Activated CD8-positive, alpha-beta T cell treated with anti-CD3 and anti-CD28 coated beads for 36 hours (primary cell): ENCODE data around the gene PGLYRP1. TPM values are rescaled to one million over a fixed set of nuclear protein-coding genes. Genes with fewer than 3 reads are reported as not detected.
A peak's percentile ranks its signal among the peaks of the same experiment; 100 is the strongest.

Experiments
- ATAC-seq: fragments of 200-7000 bp; cut with Tn5 transposase; one replicate; pipeline ENCODE4 v1.10.0; 2021; ENCODE audit warnings: mild to moderate bottlenecking, moderate library complexity
- CTCF ChIA-PET: fragments of 350-600 bp; sonication (Branson Sonifier 250); formaldehyde crosslinking; loops from one replicate; lab custom pipeline; 2021; ENCODE audit warnings: antibody characterized with exemption; lab: Charles Lee
- POLR2A ChIA-PET: fragments of 350-600 bp; sonication (Branson Sonifier 250); formaldehyde crosslinking; loops from one replicate; lab custom pipeline; 2021; ENCODE audit warnings: antibody characterized with exemption; lab: Charles Lee
- DNase-seq: peaks from one replicate; pipeline ENCODE4 v3.0.0-alpha.2; 2020
- H3K27ac Mint-ChIP-seq: one replicate; pipeline ENCODE4 v1.8.0; 2021; ENCODE audit warnings: mild to moderate bottlenecking, mixed read lengths
- H3K27me3 Mint-ChIP-seq: one replicate; pipeline ENCODE4 v1.8.0; 2021; ENCODE audit warnings: mixed read lengths
- H3K36me3 Mint-ChIP-seq: one replicate; pipeline ENCODE4 v1.8.0; 2021; ENCODE audit warnings: low read depth, mixed read lengths
- H3K4me1 Mint-ChIP-seq: one replicate; pipeline ENCODE4 v1.8.0; 2021; ENCODE audit warnings: low read depth, mixed read lengths
- H3K4me3 Mint-ChIP-seq: one replicate; pipeline ENCODE4 v1.8.0; 2021; ENCODE audit warnings: mild to moderate bottlenecking, moderate library complexity, mixed read lengths
- H3K9me3 Mint-ChIP-seq: one replicate; pipeline ENCODE4 v1.8.0; 2021; ENCODE audit warnings: mixed read lengths
- intact Hi-C: fragments of 100-400 bp; cut with micrococcal nuclease; formaldehyde crosslinking; loops from one replicate; pipeline ENCODE4 v1.10.0; 2022
- total RNA-seq, 2 experiments: library from RNA; stranded (reverse); gene quantifications; one replicate each; pipeline ENCODE4 v1.2.3, GENCODE V29; 2021
- TF ChIP-seq, protein P1 (sequence below): fragments of 200-600 bp; IDR thresholded peaks from one replicate; pipeline ENCODE4 v1.8.0; 2022; ENCODE audit warnings: antibody characterized with exemption, mild to moderate bottlenecking

The PGLYRP1 gene
- total RNA-seq, 2 experiments from 2014 or later: not detected

DNA sequence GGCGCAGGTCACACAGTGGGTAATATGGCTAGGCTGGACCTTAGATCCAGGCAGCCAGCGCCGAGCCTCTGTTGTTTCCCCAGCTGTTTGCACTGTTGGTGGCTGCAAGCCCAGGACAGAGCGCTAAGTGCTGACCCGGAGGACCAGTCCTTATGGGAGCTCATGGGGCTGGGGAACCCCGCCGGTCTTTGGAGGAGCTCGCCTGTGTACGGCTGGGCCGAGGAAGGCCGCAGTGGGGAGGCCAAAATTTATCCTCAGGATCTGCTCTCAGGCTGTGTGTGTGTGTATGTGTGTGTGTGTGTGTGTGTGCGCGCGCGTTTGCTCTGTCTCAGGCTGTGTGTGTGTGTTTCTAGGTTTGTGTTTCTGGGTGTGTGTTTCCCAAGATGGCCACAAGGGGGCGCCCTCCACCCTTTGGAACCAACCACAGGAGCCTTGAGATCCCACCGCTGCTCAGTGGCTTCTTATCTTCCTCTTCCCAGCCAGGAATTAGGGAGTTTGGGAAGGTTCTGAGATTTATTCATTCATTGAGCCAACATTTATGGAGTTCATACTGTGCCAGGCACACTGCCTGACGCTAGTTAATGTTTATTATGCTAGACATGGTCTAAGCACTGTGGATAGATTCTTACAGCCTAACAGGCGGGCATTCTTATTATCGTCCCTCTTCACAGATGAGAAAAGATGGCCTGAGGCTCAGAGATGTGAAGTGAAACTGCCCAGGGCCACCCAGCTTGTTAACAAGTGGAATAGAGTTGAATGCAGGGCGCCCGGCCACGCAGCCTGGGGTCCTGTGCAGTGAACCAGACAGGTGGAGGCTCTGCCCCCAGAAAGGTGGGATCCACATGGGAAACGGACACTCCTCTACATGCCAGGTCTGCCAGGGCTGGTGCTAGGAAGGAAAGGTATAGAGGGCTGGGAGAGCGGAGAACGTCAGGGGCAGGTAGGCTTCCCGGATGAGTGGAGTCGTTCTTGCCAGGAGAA, 13.0 kb downstream of the PGLYRP1 start:
- Mint-ChIP-seq H3K36me3 (peaks cover 28% of the 10 kb centered on the region), H3K9me3 (no peaks in the 10 kb centered on the region), H3K4me3 (no peak overlapping the region), H3K27ac (no peak overlapping the region), H3K27me3 (peaks cover 6% of the 10 kb centered on the region), H3K4me1 (peaks cover 5% of the 10 kb centered on the region)
- CTCF ChIA-PET: interaction anchor here (0.7 to 2.2 kb wide), 11 partner anchors 8 to 256 kb away, joined by 3 to 12 read pairs (median 4); partner anchors contain the start of genes CCDC61 and FOXA3
- DNase-seq: peak; percentile 82
- POLR2A ChIA-PET: interaction anchor here (0.6 to 2.6 kb wide), 2 partner anchors 14 to 448 kb away, joined by 3 to 7 read pairs; partner anchors contain the start of gene CCDC61
- TF ChIP-seq, protein P1, sequence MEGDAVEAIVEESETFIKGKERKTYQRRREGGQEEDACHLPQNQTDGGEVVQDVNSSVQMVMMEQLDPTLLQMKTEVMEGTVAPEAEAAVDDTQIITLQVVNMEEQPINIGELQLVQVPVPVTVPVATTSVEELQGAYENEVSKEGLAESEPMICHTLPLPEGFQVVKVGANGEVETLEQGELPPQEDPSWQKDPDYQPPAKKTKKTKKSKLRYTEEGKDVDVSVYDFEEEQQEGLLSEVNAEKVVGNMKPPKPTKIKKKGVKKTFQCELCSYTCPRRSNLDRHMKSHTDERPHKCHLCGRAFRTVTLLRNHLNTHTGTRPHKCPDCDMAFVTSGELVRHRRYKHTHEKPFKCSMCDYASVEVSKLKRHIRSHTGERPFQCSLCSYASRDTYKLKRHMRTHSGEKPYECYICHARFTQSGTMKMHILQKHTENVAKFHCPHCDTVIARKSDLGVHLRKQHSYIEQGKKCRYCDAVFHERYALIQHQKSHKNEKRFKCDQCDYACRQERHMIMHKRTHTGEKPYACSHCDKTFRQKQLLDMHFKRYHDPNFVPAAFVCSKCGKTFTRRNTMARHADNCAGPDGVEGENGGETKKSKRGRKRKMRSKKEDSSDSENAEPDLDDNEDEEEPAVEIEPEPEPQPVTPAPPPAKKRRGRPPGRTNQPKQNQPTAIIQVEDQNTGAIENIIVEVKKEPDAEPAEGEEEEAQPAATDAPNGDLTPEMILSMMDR: peak; percentile 80
- intact Hi-C loops: no loop called here
- peak; percentile 94 for ATAC-seq

DNA sequence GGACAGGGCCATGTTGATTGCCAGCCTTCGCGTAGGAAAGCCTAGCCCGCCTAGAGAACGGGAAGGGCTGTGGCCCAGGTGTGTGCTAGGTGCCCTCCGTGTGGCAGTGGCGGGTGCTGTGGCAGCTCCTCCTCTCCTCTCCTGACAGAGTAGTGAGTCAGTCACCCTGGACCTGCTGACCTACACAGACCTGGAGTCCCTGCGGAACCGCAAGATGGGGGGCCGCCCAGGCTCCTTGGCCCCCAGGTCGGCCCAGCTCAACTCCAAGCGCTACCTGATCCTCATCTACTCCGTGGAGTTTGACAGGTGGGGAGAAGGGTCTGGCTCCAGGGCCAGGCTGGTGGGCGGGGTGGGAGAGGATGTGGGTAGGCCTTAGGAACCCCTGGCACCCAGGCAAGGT, 16.4 kb downstream of the PGLYRP1 start:
- DNase-seq (no peak), ATAC-seq (no peak)
- no peak overlapping the region for H3K27ac Mint-ChIP-seq
- POLR2A ChIA-PET: no interaction called here
- no peaks in the 10 kb centered on the region for H3K27me3 Mint-ChIP-seq
- H3K36me3 Mint-ChIP-seq: peaks cover 19% of the 10 kb centered on the region
- H3K4me3 Mint-ChIP-seq: no peak overlapping the region
- intact Hi-C loops: no loop called here
- CTCF ChIA-PET: interaction anchor here (1.2 kb wide), 1 partner anchor 12 kb away, joined by 3 read pairs; the partner anchor contains the start of gene CCDC61
- TF ChIP-seq, protein P1: no peak
- H3K9me3 Mint-ChIP-seq: no peaks in the 10 kb centered on the region
- H3K4me1 Mint-ChIP-seq: no peaks in the 10 kb centered on the region

DNA sequence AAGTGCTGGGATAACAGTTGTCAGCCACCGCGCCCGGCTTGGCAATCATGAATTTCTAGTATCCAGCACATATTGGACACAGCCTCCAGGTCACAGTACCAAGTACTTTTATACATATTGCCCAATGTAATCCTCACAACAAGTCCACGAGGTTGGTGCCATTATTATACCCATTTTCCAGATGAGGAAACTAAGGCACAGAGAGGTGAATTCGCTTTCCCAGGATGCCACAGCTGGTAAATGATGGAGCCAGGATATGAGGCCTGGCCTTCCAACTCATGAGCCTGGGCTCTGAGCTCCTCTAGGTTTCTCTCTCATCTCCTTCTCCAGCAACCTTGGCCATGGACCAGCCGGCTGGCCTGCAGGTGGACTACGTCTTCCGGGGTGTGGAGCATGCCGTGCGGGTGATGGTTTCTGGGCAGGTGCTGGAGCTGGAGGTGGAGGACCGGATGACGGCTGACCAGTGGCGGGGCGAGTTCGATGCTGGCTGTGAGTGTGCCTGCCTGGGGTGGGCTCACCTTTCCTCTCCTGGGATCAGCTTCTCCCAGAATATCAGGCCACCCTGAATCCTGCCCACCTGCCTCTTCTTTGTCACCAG, 20.1 kb downstream of the PGLYRP1 start:
- Mint-ChIP-seq H3K27me3 (no peaks in the 10 kb centered on the region), H3K4me1 (peaks cover 28% of the 10 kb centered on the region), H3K27ac (no peak overlapping the region), H3K36me3 (peaks cover 3% of the 10 kb centered on the region), H3K9me3 (no peaks in the 10 kb centered on the region), H3K4me3 (no peak overlapping the region)
- ChIA-PET POLR2A (interaction anchor here (0.6 kb wide), 1 partner anchor 17 kb away, joined by 3 read pairs; no protein-coding TSS in a partner anchor), CTCF (interaction anchor here (1.2 to 2.2 kb wide), 3 partner anchors 8 to 24 kb away, joined by 4 to 8 read pairs (median 5); no protein-coding TSS in a partner anchor)
- intact Hi-C loops: no loop called here
- ATAC-seq (no peak), DNase-seq (no peak)
- TF ChIP-seq, protein P1: no peak

DNA sequence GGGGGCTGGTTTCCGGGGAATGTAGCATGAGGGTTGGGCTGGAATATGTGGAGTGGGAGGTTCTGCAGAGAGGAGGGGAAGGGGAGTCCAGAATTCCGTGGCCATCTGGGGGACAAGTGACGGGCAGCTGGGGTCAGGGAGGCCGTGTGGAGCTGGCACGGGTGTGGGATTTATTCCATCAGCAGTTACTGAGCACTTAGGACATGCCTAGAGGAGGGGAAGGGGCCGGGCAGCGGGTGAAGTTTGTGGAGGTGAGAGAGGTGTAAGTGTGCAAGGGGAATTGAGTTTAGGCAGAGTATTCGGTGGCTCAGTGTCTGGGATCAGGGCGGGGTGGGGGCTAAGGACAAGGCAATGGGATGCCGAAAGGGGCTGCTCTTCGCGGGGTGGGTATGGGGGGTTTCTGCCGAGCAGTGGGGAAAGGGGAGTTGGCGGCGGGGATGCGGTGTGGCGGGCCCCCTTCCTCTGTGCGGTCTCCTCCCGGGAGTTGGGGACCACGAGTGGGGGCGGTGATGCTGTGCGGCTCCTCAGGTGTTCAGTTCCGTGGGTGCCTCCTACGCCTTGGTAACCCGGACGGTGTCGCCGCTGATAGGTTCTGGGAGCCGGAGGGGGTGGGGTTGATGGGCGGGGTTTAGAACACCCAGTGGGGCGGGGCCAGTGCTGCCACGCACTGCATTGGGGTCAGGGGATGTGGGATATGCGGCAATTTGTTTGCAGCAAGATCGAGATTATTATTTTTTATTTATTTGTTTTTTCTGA, 22.2 kb downstream of the PGLYRP1 start:
- POLR2A ChIA-PET: no interaction called here
- Mint-ChIP-seq H3K27ac (no peak overlapping the region), H3K4me1 (peaks cover 39% of the 10 kb centered on the region), H3K4me3 (peak overlapping the region; percentile 53), H3K9me3 (no peaks in the 10 kb centered on the region), H3K36me3 (no peaks in the 10 kb centered on the region), H3K27me3 (no peaks in the 10 kb centered on the region)
- TF ChIP-seq, protein P1: no peak
- ATAC-seq: peak; percentile 86
- DNase-seq: peak; percentile 79
- intact Hi-C loops: no loop called here
- CTCF ChIA-PET: interaction anchor here (1.9 kb wide), 1 partner anchor 10 kb away, joined by 8 read pairs; no protein-coding TSS in a partner anchor
